ENCODE results near the gene ANKK1.

ANKK1 gene

DNA sequence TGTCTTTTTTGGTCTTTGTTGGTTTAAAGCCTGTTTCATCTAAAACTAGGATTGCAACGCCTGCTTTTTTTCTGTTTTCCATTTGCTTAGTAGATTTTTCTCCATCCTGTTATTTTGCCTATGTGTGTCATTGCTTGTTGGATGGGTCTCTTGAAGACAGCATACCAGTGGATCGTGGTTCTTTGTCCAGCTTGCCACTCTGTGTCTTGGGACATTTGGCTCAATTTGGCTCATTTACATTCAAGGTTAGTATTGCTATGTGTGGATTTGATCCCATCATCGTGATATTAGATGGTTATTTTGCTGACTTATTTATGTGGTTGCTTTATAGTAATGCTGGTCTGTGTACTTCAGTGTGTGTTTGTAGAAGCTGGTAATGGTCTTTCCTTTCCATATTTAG, 31.4 kb upstream of the ANKK1 start (continued):
- TF ChIP-seq, protein P1, sequence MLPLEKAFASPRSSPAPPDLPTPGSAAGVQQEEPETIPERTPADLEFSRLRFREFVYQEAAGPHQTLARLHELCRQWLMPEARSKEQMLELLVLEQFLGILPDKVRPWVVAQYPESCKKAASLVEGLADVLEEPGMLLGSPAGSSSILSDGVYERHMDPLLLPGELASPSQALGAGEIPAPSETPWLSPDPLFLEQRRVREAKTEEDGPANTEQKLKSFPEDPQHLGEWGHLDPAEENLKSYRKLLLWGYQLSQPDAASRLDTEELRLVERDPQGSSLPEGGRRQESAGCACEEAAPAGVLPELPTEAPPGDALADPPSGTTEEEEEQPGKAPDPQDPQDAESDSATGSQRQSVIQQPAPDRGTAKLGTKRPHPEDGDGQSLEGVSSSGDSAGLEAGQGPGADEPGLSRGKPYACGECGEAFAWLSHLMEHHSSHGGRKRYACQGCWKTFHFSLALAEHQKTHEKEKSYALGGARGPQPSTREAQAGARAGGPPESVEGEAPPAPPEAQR (tag by site-specific recombination; IDR thresholded peaks at IDR 0.05), result no peak
- no peak for TF ChIP-seq ZNF341 (tag by site-specific recombination; IDR thresholded peaks at IDR 0.05; ENCODE audit: low read depth)
- no peak for TF ChIP-seq ZNF311 (tag by site-specific recombination; IDR thresholded peaks at IDR 0.05; ENCODE audit: borderline replicate concordance)
- no peak for TF ChIP-seq ZNF658 (tag by site-specific recombination; IDR thresholded peaks at IDR 0.05)
- TF ChIP-seq SP2 (tag by site-specific recombination; IDR thresholded peaks at IDR 0.05), result no peak

DNA sequence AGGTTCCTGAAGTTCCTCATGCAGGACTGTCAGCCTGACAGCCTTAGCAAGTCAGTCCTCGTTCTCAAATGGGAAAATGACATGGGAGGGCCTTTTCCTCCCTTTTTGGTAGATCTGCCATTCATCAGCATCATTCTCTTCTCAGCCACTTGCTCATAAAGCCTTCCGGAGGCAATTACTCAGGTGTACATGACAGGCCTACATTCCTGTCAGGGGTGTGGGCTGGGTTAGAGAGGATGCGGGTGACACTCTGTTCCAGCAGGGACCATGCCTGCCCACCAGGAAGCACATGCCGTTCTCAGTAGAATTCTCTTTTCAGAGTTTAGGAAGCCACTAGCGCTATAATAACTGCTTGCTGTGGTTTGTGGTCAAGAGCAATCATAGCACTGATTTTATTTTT, 24.2 kb upstream of the ANKK1 start:
- no peak for TF ChIP-seq MYNN (tag by site-specific recombination; IDR thresholded peaks at IDR 0.05; ENCODE audit: borderline replicate concordance)
- TF ChIP-seq ZNF114 (tag by site-specific recombination; IDR thresholded peaks at IDR 0.05), result no peak
- TF ChIP-seq ZFHX2 (tag by site-specific recombination; conservative IDR thresholded peaks at IDR 0.05), result no peak
- no peak for TF ChIP-seq ZNF777 (tag by site-specific recombination; IDR thresholded peaks at IDR 0.05; ENCODE audit: borderline replicate concordance)
- TF ChIP-seq PRDM1 (tag by site-specific recombination; IDR thresholded peaks at IDR 0.05), result no peak
- TF ChIP-seq TRIM28 (IDR thresholded peaks at IDR 0.05; ENCODE audit: borderline replicate concordance, low read length), result no peak
- TF ChIP-seq ZNF670 (tag by site-specific recombination; IDR thresholded peaks at IDR 0.05; ENCODE audit: low read depth), result no peak
- no peak for TF ChIP-seq ZNF785 (tag by site-specific recombination; IDR thresholded peaks at IDR 0.05)
- TF ChIP-seq, protein P2, sequence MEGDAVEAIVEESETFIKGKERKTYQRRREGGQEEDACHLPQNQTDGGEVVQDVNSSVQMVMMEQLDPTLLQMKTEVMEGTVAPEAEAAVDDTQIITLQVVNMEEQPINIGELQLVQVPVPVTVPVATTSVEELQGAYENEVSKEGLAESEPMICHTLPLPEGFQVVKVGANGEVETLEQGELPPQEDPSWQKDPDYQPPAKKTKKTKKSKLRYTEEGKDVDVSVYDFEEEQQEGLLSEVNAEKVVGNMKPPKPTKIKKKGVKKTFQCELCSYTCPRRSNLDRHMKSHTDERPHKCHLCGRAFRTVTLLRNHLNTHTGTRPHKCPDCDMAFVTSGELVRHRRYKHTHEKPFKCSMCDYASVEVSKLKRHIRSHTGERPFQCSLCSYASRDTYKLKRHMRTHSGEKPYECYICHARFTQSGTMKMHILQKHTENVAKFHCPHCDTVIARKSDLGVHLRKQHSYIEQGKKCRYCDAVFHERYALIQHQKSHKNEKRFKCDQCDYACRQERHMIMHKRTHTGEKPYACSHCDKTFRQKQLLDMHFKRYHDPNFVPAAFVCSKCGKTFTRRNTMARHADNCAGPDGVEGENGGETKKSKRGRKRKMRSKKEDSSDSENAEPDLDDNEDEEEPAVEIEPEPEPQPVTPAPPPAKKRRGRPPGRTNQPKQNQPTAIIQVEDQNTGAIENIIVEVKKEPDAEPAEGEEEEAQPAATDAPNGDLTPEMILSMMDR (tag by site-specific recombination; IDR thresholded peaks at IDR 0.05), result no peak
- TF ChIP-seq, protein P3, sequence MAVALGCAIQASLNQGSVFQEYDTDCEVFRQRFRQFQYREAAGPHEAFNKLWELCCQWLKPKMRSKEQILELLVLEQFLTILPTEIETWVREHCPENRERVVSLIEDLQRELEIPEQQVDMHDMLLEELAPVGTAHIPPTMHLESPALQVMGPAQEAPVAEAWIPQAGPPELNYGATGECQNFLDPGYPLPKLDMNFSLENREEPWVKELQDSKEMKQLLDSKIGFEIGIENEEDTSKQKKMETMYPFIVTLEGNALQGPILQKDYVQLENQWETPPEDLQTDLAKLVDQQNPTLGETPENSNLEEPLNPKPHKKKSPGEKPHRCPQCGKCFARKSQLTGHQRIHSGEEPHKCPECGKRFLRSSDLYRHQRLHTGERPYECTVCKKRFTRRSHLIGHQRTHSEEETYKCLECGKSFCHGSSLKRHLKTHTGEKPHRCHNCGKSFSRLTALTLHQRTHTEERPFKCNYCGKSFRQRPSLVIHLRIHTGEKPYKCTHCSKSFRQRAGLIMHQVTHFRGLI (tag by site-specific recombination; IDR thresholded peaks at IDR 0.05), result no peak
- no peak for TF ChIP-seq MEIS1 (CRISPR knock-in tag; IDR thresholded peaks at IDR 0.05; ENCODE audit: borderline replicate concordance)
- TF ChIP-seq FEZF1 (tag by site-specific recombination; IDR thresholded peaks at IDR 0.05), result no peak
- no peak for TF ChIP-seq ZNF10 (tag by site-specific recombination; IDR thresholded peaks at IDR 0.05)
- no peak for TF ChIP-seq ZNF19 (tag by site-specific recombination; IDR thresholded peaks at IDR 0.05; ENCODE audit: low read depth)
- no peak for TF ChIP-seq ZNF302 (tag by site-specific recombination; IDR thresholded peaks at IDR 0.05; ENCODE audit: low read depth)
- TF ChIP-seq ZNF274 (IDR thresholded peaks at IDR 0.05; ENCODE audit: low read length), result no peak
- TF ChIP-seq ZNF274 (tag by site-specific recombination; IDR thresholded peaks at IDR 0.05; ENCODE audit: borderline replicate concordance), result no peak
- TF ChIP-seq MZF1 (tag by site-specific recombination; IDR thresholded peaks at IDR 0.05; ENCODE audit: borderline replicate concordance), result no peak
- no peak for TF ChIP-seq ZNF843 (tag by site-specific recombination; IDR thresholded peaks at IDR 0.05)
- TF ChIP-seq, protein P4, sequence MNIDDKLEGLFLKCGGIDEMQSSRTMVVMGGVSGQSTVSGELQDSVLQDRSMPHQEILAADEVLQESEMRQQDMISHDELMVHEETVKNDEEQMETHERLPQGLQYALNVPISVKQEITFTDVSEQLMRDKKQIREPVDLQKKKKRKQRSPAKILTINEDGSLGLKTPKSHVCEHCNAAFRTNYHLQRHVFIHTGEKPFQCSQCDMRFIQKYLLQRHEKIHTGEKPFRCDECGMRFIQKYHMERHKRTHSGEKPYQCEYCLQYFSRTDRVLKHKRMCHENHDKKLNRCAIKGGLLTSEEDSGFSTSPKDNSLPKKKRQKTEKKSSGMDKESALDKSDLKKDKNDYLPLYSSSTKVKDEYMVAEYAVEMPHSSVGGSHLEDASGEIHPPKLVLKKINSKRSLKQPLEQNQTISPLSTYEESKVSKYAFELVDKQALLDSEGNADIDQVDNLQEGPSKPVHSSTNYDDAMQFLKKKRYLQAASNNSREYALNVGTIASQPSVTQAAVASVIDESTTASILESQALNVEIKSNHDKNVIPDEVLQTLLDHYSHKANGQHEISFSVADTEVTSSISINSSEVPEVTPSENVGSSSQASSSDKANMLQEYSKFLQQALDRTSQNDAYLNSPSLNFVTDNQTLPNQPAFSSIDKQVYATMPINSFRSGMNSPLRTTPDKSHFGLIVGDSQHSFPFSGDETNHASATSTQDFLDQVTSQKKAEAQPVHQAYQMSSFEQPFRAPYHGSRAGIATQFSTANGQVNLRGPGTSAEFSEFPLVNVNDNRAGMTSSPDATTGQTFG (tag by site-specific recombination; IDR thresholded peaks at IDR 0.05; ENCODE audit: borderline replicate concordance), result no peak
- POLR2A ChIA-PET, result no interaction called here
- Histone ChIP-seq H3K9me3 (ENCODE audit: control insufficient read depth, insufficient read depth, low read depth, low read length) (no peaks in the 10 kb centered on the region), H3K4me3 (ENCODE audit: low read depth, low read length) (no peak overlapping the region), H3K36me3 (ENCODE audit: control insufficient read depth in 2 of 2, insufficient read depth in 1 of 2, low read length in 2 of 2) (peaks cover 0 to 77% of the 10 kb centered on the region in 2 experiments; a peak in 1 of 3 replicates), H3K4me1 (ENCODE audit: control insufficient read depth, insufficient read depth, low read length) (no peaks in the 10 kb centered on the region), H3K27ac (ENCODE audit: extremely low read depth, low read depth, low read length) (no peak overlapping the region)
- CTCF ChIA-PET, result no interaction called here

Data from HEK293 (cell line).